Heart left ventricle (tissue), 13 donors: ENCODE measurements around the gene LIX1.

ENCODE experiments used
- POLR2A ChIP-seq, 2 donors: fragments of 450-650 bp; IDR thresholded peaks; one replicate each; pipeline ENCODE4 v1.6.1; 2017; ENCODE audit warnings: antibody characterized with exemption in 2 of 2, mild to moderate bottlenecking in 2 of 2, moderate library complexity in 2 of 2
- TF ChIP-seq, protein P1 (sequence below), 12 donors: fragments of 200-600 bp; sonication (generic) in 4 of 12; IDR thresholded peaks; one replicate each; pipeline versions ENCODE4 v1.5.0 to v1.8.0; 2018 to 2022; ENCODE audit warnings: antibody characterized with exemption in 12 of 12, mild to moderate bottlenecking in 5 of 12
- donor health status: ischemic (EF 13 %, LVEDD 7.1; RV severe dilation, severe dysfunction).
- donor health status: DM: no; HTN: yes; CAD: no.
- donor health status: DM: no; HTN: no; CAD: no.
- donor health status: ischemic (EF 25% LVEDD 6.9; RV normal size, moderate dysfunction).
- donor health status: ischemic (EF 25% LVEDD 5.7; RV mildly dilated, moderate dysfunction).
- donor health status: ischemic (EF 35%, LVEDD 5.7; RV mildly dilated, moderate dysfunction).
- donor health status: nonischemic (EF 11% LVEDD 7.7; RV severe dilation, severe dysfunction).
- donor health status: DM: yes; HTN: yes; CAD: no.
- donor health status: PGD.
- donor health status: ischemic (EF 29% LVEDD 5.4; RV normal size, mild dysfunction).
- donor health status: nonischemic (EF 23%, LVEDD 6.1; RV moderate dilation, normal function).

DNA sequence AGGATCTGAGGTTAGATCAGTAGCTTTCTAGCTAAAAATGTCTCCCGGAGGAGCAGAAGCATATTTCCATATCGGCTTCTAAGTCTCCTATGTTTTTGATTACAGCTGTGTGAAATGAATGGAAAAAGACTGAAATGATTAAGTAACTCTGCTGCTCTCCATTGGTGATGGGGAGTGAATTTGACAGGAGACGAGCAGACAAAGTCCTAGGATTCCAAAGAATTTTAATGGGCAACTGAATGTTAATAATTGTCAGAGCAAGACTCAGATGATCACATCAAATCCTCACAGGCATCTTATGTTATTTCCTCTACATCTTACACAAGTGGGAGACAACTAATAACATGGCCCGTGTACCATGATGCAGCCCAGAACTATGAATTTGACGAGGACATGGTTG, 66.8 kb downstream of the LIX1 start:
- TF ChIP-seq, protein P1, sequence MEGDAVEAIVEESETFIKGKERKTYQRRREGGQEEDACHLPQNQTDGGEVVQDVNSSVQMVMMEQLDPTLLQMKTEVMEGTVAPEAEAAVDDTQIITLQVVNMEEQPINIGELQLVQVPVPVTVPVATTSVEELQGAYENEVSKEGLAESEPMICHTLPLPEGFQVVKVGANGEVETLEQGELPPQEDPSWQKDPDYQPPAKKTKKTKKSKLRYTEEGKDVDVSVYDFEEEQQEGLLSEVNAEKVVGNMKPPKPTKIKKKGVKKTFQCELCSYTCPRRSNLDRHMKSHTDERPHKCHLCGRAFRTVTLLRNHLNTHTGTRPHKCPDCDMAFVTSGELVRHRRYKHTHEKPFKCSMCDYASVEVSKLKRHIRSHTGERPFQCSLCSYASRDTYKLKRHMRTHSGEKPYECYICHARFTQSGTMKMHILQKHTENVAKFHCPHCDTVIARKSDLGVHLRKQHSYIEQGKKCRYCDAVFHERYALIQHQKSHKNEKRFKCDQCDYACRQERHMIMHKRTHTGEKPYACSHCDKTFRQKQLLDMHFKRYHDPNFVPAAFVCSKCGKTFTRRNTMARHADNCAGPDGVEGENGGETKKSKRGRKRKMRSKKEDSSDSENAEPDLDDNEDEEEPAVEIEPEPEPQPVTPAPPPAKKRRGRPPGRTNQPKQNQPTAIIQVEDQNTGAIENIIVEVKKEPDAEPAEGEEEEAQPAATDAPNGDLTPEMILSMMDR (IDR thresholded peaks at IDR 0.05) = no peak
- no peak for TF ChIP-seq POLR2A (IDR thresholded peaks at IDR 0.05)
